NCI-H510A (cell line): Measurements from ENCODE around the gene TBC1D8.

ENCODE experiments used
- DNase-seq: peaks from one replicate; lab custom pipeline; 2025; lab: John Stamatoyannopoulos, UW

TBC1D8 gene

DNA sequence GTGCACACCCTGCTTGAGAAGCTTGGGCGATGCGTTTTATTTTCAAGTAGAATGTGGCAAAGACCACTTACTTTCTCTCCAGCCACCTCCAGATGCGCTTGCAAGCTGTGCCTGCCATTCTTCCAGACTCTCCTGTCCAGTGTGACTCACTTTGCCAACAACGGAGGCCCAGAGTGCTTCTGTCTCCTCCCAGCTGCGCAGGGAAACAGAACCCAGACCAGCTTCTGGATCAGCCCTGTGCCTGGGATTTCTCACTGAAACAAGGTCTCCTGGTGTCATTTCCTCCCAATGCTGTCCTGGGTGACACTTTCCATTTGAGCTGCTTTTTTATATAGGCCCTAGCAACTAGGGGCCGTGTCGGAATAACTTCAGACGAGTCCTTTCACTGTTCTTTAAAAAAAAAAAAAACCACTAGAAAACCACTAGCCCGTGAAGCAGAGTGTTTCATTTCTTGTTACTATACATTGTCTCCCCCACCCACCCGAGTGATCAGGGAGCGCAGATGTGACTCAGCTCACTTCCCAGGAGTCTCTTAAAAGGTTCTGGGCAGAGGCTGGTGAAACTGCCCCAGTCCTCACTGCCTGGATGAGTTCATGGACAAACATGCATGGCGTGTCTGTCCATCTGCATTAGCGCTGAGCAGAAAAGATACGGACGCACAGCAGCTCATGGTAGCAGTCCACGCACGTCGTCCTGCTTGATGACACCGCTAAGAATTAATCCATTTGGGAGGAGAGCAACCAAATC, 174.4 kb downstream of the TBC1D8 start:
- no peak for DNase-seq

DNA sequence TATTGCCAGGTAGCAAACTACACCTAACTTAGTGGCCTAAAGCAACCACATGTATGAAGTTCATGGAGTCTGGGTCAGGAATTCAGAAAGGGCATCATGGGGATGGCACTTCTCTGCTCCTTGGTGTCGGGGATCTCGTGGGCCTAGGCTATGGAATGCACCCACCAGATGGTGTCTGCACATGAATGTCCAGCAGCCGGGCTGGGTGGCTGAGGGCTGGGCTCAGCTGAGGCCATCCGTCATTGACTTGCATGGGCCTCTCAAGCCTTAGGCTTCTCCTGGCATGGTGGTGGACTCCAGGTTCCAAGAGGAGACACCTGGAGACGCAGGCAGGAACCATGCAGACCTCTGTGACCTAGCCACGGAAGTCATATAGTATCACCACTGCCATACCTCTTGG, 175.1 kb downstream of the TBC1D8 start:
- no peak for DNase-seq

GRCh38 chr2:100975521-100975785, 175.7 kb downstream of the TBC1D8 start:
- no peak for DNase-seq

- no peak for DNase-seq
Measured at GRCh38 chr2:100974712-100975520, 176.3 kb downstream of the TBC1D8 start.

DNA sequence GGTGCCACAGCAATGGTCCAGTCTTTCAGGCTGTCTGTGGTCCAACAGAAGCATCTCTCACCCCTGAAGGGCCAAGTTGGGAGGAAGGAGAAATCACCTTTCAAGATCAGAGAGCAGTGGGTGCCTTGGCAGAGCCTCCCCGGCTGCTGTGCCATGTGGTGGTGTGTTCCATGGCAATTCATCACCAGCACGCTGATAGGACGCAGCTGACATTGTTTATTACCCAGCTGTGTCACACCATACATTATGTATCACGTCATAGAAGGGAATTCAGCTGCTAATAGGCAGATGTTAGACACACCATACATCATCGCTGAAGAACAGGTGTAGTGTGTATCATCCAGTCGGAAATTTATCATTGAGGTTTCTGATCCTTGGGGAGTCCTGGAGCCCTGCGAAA, 178.7 kb downstream of the TBC1D8 start:
- no peak for DNase-seq

- DNase-seq: no peak
Measured at GRCh38 chr2:100971221-100971620, 180.0 kb downstream of the TBC1D8 start.

DNA sequence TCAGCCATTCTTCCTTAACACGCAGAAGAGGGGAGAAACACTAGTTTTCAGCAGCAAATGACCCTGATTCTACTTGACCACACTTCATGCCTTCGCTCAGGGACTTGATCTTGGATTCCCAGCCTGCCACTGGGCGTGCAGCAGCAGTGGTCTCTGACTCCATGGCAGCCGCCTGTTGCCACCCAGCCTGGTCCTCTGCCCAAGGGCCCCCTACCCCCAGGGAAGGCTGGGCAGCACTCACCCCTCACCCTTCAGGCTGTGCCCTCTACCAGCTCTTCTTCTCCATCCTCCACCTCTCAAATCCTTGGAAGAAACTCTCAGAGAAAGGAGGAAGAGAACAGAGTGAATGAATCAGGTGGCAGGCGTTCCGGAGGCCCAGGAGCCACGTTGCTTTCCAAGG, 181.2 kb downstream of the TBC1D8 start:
- no peak for DNase-seq

- DNase-seq: no peak
Measured at GRCh38 chr2:100968146-100969145, 182.7 kb downstream of the TBC1D8 start.

GRCh38 chr2:100967716-100968115, 183.5 kb downstream of the TBC1D8 start:
- DNase-seq: no peak

DNA sequence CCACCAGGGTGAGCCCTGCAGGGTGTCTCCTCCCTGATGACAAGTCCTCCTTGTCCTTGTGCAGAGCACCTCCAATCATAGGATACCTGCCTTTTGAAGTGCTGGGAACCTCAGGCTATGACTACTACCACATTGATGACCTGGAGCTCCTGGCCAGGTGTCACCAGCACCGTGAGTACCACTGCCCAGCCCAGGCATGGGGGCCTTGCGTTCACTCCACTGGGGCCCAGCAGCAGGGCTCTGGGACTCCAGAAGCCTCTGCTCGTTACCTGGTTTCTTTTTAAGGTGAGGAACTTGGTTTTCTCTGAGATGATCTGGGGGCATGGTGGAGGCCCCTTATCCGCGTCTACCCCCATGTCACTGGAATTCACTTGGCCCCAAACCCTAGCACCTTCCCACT, 185.6 kb downstream of the TBC1D8 start:
- DNase-seq: no peak

DNA sequence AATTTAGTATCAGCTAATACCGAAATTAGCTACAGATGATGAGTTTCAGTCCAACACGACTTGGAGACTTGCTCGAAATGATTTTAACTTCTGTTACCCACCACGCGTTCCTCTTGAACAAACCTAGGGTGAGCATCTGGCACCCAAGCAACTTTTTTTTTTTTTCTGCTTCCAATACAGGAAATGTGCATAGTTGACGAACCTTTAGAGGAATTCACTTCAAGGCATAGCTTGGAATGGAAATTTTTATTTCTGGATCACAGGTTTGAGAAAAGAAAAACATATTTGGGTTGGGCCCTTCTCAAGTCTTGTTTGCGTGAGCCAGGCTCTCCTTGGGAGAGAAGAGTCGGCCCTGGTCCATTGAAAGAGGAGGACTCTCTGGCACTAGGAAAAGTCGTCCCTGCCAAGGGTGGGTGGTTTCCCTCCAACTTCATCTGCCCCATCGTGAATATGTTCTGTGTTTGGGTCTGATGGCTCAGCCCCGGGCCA, 186.5 kb downstream of the TBC1D8 start:
- DNase-seq: no peak

DNA sequence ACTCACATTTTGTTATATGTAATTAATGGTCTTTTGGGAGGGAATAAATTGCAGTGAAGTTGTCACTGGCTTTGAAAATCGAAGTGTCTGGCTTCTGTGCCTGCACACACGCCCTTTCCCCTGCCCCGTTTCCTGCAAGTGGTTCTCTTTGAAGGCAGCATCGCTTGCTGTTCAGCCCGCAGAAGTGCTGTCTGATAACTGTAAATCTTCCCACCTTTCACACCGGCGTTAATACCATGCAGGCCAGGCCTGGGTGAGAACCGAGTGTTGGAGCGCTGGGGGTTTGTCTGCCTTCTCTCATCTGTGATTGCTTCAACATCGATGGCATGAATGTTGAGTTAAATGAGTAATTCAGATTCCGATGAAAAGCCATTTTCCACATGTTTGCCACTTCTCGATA, 187.0 kb downstream of the TBC1D8 start:
- DNase-seq: no peak

- DNase-seq: no peak
Measured at GRCh38 chr2:100963026-100963375, 188.2 kb downstream of the TBC1D8 start.

DNA sequence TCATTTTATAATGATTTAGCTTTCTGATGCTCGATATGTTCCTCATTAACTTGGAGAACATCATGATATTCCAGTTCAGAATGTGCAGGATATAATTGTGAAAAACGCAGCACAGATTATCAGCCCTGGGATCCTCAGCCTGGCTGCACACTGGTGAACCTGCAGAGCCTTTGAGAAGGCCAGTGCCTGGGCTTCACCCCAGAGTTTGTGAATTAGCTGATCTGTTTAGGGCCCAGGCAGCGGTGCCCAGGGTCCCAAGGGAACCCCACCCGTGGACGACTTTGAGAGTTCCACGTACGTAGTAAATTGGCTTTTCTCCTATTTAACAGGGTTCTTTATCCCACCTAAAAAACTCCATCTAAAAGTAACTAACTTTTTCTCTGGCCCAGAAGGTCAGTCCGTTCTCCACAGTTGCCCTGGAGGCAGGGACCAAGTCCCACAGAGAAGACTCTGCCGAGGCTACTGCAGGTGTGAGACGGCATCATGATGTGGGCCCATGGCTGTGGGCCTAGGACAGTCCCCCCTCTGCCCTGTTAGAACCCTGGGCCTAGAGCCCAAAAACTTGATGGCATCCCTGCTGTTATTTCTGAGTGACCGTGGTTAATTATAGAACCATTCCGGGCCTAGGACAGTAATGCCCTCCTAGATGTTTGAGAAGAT, 188.7 kb downstream of the TBC1D8 start:
- DNase-seq: no peak

GRCh38 chr2:100960688-100961087, 190.5 kb downstream of the TBC1D8 start:
- DNase-seq: no peak

- no peak for DNase-seq
Measured at GRCh38 chr2:100959225-100959880, 191.8 kb downstream of the TBC1D8 start.

DNA sequence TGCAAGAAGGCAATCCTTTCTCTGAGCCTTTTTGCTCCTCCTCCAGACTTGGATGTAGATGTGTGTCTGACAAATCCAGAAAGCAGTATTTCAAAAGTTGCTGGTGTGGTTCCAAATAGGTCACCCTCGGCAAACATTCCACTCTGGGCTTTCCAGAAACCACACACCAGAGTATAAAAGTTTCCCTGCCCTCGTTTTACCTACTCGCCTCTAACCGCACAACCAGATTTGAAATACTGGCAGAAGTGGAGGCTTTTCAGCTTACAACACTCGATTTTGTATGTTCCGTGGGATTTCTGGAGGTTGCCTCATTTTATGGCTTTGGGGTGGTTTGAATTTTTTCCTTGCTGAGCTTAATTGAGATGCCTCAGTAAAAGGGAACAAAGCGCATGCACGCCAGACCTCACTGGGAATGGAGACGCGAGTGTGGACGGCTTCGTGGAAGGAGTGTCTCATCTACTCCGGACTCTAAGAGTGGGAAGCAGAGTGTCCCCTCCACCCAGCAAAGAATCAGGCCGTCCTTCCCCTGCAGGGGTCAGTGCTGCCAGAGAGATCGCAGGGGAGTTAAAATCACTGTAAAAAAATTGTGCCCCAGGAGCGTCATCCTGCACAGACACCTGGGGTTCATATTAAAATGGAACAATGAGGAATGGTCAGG, 193.1 kb downstream of the TBC1D8 start:
- DNase-seq: no peak
